ENCODE data around the gene LDLRAD2. TPM values are rescaled to one million over a fixed set of nuclear protein-coding genes. Genes with fewer than 3 reads are reported as not detected.

LDLRAD2 gene
- total RNA-seq, 1 experiment from 2014 or later: not detected

DNA sequence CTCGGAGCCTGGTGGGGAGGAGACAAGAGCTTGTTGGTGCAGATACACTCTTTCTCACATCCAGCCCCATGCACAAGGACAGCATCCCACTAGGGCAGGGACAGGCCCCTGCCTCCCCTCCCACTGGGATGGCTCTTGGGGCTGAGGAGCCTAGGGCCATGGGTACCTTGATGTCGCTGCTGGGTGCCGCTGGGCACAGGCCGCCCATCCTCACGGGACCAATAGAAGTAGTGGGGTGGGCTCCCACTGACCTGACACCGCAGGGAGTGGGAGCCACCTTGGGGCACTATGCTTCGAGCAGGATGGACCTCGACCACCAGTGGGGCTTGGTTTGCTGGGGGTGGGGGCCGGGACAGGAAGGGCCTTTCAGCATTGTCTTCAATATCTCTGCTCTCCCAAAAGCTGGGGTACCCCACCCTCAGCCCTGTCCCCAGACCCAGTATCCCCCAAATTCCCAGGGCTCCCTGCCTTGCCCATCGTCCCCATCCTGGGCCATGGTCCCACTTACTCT is 47.7 kb downstream of the LDLRAD2 start:
- Histone ChIP-seq H3K36me3 (peaks cover 81% of the 10 kb centered on the region), H3K4me3 (no peak overlapping the region), H3K9me3 (no peaks in the 10 kb centered on the region), H3K27me3 (no peaks in the 10 kb centered on the region)
- DNase-seq: no peak

DNA sequence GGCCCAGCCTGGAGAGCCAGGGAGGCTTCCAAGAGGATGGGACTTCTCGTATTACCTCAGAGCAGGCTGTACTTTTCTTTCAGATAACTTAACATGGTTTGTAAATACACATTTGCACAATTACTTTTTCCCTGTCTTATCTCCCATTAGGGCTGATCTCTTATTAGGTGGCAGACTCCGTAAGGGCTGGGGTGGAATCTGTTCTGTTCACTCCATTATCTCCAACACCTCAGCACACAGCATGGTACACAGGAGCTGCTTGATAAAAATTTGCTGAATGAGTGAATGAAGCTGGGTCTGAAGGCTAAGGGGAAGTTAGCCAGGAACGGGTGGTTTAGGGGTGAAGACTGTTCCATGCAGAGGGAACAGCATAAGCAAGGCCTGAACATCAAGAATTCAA is 48.9 kb downstream of the LDLRAD2 start:
- Histone ChIP-seq H3K9me3 (no peaks in the 10 kb centered on the region), H3K4me3 (no peak overlapping the region), H3K36me3 (peaks cover 81% of the 10 kb centered on the region), H3K27me3 (no peaks in the 10 kb centered on the region)
- no peak for DNase-seq

DNA sequence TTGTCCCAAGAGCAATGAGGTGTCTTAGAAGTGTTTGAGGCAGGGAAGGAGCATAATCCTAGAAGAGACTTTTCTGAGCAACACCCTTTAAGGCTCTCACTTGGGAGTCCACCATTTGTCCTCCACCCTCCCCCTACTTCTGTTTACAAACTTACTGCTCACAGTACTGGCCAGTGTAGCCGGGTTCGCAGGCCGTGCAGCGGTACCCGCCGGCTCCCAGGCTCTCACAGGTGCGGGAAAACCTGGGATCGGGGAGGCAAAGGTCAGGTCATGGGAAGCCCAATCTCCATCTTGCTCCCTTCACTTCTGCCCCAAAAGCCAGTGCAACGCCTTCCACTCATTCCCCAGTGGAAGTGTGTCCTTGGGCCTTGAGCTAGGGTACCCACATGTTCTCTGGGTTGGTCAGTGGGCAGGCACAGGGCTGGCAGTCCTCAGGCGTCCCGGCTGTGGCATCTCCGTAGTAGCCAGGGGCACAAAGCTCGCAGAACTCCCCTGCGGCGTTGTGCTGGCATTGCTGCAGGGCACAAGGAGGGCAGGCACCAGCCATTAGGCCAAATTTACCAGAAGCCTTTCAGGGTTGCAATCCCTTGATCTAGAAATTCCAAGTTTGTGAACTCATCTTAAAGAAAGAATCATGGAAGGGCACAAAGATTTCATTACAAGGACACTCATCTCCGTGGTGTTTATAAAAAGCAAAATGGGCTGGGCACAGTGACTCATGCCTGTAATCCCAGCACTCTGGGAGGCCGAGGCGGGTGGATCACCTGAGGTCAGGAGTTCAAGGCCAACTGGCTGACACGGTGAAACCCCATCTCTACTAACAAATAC is 49.8 kb downstream of the LDLRAD2 start:
- peaks cover 79% of the 10 kb centered on the region for H3K36me3 ChIP-seq

DNA sequence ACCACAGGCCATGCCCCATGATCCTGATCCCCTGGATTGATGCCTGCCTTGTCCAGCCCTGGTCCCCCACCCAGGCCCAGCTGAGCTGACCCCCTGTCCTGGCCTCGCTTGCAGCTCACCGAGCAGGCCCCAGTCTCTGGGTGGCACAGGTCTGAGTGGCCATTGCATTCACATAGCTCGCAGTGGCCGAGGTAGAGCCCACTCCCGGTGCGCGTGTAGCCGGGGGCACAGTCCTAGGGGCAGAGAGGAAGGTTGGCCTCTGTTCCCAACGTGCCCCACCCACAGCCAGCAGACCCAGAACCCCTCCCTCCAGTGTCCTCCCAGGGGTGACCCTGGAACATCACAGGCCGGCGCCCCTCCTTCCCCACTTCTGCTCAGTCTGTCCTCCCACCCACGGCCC is 51.9 kb downstream of the LDLRAD2 start:
- H3K36me3 ChIP-seq: peaks cover 70% of the 10 kb centered on the region
- no peak for DNase-seq
- H3K9me3 ChIP-seq: no peaks in the 10 kb centered on the region
- no peaks in the 10 kb centered on the region for H3K27me3 ChIP-seq
- no peak overlapping the region for H3K4me3 ChIP-seq

More for the DNA sequence above, 49.8 kb downstream of the LDLRAD2 start:
- Histone ChIP-seq H3K9me3 (no peaks in the 10 kb centered on the region), H3K27me3 (no peaks in the 10 kb centered on the region), H3K4me3 (no peak overlapping the region)
- DNase-seq: peak; percentile 79

DNA sequence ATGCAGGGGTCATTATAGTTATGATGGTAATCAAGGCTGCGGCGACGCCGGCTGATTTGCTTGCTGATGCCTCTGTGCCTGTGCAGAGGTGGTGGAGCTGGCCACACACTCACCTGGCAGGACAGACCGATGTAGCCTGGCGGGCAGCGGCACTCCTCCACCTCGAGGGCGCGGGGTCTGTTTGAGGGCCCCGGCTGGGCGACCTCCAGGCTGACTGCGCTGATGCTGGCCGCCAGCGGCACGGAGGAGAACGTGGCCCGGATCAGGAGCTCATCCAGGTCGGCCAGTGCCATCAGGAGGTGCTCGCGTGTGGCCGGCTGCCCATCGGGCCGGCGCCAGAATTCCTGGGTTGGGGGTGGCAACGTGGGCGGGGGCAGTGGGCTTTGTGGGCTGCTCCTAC is 52.7 kb downstream of the LDLRAD2 start:
- Histone ChIP-seq H3K27me3 (no peaks in the 10 kb centered on the region), H3K36me3 (peaks cover 69% of the 10 kb centered on the region), H3K9me3 (no peaks in the 10 kb centered on the region), H3K4me3 (no peak overlapping the region)
- DNase-seq: no peak

DNA sequence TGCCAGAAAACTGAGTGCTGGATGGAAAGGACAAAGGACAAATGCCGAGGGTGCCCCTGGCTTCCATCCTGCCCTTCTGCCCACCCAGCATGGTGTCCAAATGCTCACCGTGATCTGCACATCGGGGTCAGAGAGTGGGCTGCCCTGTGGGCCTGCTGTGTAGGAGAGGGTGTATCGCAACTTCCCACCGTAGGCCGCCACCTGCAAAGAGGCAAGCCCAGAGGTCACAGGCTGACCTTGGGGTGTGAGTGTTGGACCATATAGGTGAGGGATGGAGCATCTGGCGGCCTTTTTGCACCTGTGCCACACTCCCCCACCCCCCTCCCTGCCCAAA is 53.5 kb downstream of the LDLRAD2 start:
- H3K27me3 ChIP-seq: no peaks in the 10 kb centered on the region
- H3K36me3 ChIP-seq: peaks cover 67% of the 10 kb centered on the region
- no peak overlapping the region for H3K4me3 ChIP-seq
- no peaks in the 10 kb centered on the region for H3K9me3 ChIP-seq
- no peak for DNase-seq

DNA sequence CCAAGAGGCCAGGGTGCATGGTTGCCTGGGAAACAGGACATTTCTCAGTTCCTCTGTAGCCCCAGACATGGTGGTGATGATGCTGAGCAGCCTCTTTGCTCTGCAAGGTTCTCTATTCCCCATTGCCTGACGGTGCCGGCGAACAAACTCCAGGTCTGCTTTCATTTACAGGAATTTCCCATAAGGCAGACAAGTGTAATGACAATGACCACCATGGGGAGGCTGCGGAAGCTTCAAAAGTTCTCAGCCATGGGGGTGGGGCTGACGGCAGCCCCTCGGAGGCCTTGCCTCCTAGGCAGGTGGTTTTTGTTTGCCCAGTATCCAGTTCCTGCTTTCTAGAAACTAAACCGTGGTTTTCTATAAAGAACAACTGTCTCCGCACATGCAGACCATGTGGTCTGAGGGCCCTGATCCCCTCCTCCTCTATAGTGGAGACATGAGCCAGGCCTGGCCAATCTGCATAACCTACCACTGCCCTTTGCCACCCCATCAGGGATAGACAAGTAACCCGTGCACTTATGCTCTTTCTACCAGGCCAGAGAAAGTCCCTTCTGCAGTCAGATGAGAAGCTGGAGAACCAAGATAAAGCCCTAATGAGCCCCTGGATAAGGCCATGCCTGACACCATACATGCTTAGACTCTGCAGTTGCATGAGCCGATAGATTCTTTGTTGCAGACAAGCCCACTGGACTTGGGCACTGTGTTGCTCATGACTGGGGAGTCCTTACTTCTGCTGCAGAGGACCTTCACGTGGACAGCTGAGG is 54.1 kb downstream of the LDLRAD2 start:
- no peaks in the 10 kb centered on the region for H3K9me3 ChIP-seq
- peaks cover 64% of the 10 kb centered on the region for H3K36me3 ChIP-seq
- DNase-seq: no peak
- no peaks in the 10 kb centered on the region for H3K27me3 ChIP-seq
- no peak overlapping the region for H3K4me3 ChIP-seq

DNA sequence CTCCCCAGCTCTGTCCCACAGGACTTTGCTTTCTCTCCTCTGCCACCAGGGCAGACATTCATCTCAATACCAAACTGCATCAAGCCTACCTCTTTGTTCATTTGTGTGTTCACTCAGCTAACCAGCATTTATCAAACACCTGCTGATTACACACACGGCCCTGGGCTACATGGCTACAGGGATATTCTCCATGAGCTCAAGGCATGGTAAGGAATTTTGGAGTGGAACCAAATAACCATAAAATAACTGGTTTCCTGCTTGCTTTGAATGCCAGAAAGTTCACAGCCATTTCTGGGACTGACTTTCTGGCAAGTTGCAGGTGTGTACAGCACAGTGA is 54.6 kb downstream of the LDLRAD2 start:
- peaks cover 62% of the 10 kb centered on the region for H3K36me3 ChIP-seq
- H3K27me3 ChIP-seq: no peaks in the 10 kb centered on the region
- H3K4me3 ChIP-seq: no peak overlapping the region
- DNase-seq: no peak
- H3K9me3 ChIP-seq: no peaks in the 10 kb centered on the region

DNA sequence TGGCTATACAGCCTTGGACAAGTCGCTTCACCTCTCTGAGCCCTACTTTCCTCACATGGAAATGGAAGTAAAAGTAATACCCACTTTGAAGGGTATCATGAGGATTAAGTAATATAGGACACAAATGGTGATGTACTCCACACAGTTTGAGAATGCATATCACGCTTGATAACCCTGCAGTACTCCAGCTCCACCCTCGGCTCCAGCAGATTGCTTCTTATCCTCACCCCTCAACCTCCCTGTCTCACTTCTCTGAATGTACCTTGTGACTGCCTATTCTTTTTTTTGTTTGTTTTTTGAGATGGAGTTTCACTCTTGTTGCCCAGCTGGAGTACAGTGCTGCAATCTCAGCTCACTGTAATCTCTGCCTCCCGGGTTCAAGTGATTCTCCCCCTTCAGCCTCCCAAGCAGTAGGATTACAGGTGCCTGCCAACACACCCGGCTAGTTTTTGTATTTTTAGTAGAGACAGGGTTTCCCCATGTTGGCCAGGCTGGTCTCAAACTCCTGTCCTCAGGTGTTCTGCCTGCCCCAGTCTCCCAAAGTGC is 55.5 kb downstream of the LDLRAD2 start:
- Histone ChIP-seq H3K36me3 (peaks cover 65% of the 10 kb centered on the region), H3K27me3 (no peaks in the 10 kb centered on the region), H3K9me3 (no peaks in the 10 kb centered on the region), H3K4me3 (no peak overlapping the region)
- no peak for DNase-seq

DNA sequence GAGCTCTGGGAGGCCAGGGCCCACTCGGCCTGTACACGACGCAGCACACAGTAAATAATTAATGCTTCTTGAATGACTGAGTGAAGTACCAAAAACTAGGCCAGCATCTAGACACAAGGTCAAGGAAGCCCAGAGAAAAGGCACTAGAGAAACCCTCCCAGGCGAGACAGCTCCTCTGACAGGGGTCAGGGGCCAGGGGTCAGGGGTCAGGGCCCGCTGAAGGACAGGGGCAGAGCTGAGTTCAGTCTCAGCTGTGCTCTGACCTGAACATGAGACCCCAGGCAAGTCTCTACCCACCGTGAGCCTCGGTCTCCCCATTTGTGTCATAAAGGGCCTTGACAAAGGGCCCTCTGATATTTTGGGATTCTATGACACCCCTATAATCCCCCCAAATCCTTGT is 56.4 kb downstream of the LDLRAD2 start:
- no peak for DNase-seq
- Histone ChIP-seq H3K27me3 (no peaks in the 10 kb centered on the region), H3K36me3 (peaks cover 73% of the 10 kb centered on the region)

DNA sequence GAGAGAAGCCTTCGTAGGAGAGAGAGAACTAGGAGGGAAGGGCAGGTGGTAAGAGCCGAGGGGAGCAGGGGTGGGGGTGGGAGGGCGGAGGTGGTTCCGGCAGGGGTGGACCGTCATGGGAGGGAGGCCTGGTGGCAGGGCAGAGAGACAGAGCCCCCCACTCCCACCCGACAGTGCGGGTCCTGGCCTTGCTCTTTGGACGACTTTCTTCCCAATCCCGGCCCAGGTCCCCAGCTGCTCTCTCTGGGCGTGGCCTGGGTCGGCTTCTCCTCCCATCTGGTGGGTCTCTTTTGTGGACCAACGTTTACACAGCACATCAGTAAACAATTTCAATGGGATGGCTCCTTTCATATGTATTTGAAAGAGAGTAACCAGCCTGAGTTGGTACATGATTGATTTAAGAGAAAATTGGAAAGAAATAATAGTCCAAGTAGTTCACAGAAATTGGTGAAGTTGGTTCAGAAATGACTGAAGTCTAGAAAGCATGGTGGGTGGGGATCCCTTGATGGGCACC is 56.9 kb downstream of the LDLRAD2 start:
- Histone ChIP-seq H3K4me3 (no peak overlapping the region), H3K36me3 (peaks cover 75% of the 10 kb centered on the region), H3K27me3 (no peaks in the 10 kb centered on the region), H3K9me3 (no peaks in the 10 kb centered on the region)
- no peak for DNase-seq

More for the DNA sequence above, 56.4 kb downstream of the LDLRAD2 start:
- no peaks in the 10 kb centered on the region for H3K9me3 ChIP-seq
- no peak overlapping the region for H3K4me3 ChIP-seq

DNA sequence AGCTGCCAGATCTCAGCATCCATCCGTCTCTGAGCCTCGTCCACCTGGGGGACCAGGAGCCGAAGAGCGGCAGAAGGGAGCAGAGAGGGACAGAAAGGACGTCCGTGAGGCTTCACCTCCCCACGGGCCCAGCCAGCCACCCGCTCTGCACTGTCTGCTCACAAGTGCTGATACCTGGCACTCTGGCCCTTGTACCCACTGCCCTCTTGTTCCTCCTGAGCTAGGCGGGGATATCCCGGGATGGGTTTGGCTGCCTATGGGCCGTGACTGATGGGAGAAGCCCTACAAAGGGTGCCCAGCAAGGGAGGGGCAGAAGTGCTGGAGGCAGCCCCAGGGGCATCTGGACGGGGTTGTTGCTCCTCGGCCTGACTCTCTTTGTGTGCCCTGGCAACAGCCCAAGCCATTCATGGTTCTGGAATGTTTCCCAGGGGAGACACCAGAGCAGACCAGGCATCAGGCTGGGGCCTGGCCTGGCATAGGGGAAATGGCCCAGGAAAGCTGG is 57.6 kb downstream of the LDLRAD2 start:
- H3K36me3 ChIP-seq: peaks cover 75% of the 10 kb centered on the region
- peak; percentile 93 for DNase-seq
- H3K4me3 ChIP-seq: no peak overlapping the region
- H3K9me3 ChIP-seq: no peaks in the 10 kb centered on the region
- no peaks in the 10 kb centered on the region for H3K27me3 ChIP-seq

DNA sequence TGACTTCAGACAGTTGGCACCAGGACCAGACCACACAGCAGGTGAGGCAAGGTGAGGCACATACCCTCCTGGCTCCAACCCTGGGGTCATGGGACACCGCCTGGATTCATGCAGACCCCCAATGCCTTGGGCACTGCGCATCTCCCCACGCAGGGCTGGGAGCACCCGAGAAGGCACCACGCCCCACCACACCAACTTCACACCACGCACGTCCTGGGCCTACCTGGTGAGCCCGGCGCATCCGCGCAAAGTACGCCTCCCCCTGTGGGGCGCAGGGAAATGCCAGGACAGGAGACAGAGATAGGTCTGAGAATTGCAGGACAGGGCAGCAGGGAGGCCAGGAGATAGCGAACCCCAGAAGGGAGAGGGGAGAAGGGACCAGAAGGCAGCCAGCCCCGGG is 58.5 kb downstream of the LDLRAD2 start:
- H3K36me3 ChIP-seq: peaks cover 76% of the 10 kb centered on the region
- DNase-seq: no peak
- no peak overlapping the region for H3K4me3 ChIP-seq
- H3K9me3 ChIP-seq: no peaks in the 10 kb centered on the region
- H3K27me3 ChIP-seq: no peaks in the 10 kb centered on the region

DNA sequence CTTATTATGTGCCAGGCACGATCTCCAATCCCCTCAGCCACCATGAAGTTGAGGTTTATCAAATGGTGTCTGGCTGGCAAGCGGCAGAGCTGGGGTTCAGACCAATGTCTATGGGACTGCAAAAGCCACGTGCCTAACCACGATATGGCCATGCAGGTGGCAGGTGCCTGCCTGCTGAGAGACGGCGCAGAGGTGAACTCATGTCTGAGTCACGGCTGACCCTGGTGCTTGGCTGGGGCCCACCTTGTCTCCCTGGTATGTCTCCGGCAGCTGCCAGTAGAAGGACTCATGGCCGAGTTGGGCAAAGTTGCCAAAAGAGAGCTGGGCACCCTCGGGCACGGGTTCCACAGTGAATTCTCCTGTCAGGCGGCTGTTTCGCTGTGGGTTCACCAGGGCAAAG is 59.9 kb downstream of the LDLRAD2 start:
- Histone ChIP-seq H3K27me3 (no peaks in the 10 kb centered on the region), H3K36me3 (peaks cover 75% of the 10 kb centered on the region), H3K4me3 (no peak overlapping the region), H3K9me3 (no peaks in the 10 kb centered on the region)
- DNase-seq: peak; percentile 13

DNA sequence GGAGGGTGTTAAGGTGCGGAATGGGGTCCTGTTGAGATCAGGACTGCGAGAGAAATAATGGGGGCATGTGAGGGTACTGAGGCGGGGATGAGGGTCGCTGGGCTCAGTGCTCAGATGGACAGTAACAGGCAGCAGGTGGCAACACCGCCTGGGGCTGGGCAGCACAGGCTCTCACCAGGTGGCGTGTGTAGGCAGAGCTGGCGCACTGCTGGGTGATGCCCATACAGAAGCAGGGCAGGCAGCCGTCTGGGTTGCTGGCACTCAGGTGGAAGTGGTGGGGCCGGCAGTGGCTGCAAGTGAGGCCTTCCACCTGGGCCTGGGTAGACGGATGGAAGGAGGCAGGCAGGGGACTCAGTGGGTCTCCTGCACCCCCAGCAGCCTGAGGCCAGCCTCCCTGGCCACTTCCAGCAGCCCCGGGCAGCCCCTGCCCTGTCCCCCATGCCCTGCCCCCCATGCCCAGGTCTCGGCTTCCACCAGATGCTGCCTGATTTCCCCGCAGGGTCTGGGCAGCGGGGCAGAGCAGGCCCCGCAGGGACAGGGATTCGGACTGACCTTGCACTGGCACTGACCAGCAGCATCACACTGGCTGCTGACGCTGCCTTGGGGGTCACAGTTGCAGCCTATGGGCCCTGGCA is 60.5 kb downstream of the LDLRAD2 start:
- no peaks in the 10 kb centered on the region for H3K27me3 ChIP-seq
- H3K4me3 ChIP-seq: no peak overlapping the region
- peaks cover 74% of the 10 kb centered on the region for H3K36me3 ChIP-seq
- H3K9me3 ChIP-seq: no peaks in the 10 kb centered on the region
- no peak for DNase-seq

DNA sequence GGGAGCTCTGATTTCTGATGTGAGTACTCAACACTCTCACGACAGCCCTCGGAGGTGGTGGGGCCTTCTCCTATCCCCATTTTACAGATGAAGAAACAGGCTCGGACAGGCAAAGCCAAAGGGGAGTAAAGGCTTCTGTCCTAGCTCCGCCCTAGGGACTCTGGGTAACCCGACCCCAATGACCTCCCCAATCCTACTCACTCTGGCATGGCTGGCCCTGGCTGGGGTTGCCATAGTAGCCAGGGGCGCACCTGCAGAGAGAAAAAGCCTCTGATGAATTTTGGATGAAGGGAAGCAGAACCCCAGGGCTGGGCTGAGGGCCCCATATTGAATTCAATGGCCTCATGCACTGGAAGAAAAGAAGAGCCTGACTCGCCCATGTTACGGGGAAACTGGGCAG is 61.1 kb downstream of the LDLRAD2 start:
- no peak for DNase-seq
- H3K4me3 ChIP-seq: no peak overlapping the region
- no peaks in the 10 kb centered on the region for H3K9me3 ChIP-seq
- no peaks in the 10 kb centered on the region for H3K27me3 ChIP-seq
- H3K36me3 ChIP-seq: peaks cover 77% of the 10 kb centered on the region

DNA sequence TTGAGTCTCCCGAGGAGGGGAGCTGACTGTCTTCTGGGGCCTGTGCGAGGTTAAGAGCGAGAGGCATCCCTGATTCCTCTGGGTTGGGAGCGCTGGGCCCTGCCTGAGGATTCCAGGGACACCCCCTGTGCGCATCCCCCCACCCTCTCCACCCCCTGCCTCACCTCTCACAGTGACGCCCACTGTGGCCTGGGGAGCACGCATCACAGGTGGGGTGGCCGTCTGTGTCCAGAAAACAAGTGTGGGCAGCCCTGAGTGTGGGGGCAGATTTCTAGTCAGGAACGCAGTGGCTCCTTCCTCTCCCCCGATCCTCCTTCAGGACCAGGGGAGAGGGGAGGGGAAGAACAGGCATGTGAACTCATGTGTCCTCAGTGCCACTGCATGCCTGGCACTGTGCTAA is 61.7 kb downstream of the LDLRAD2 start:
- DNase-seq: no peak
- H3K9me3 ChIP-seq: no peaks in the 10 kb centered on the region
- H3K27me3 ChIP-seq: no peaks in the 10 kb centered on the region
- H3K36me3 ChIP-seq: peaks cover 78% of the 10 kb centered on the region
- H3K4me3 ChIP-seq: no peak overlapping the region

Data from MG63 (cell line).